Endothelial cell of umbilical vein (primary cell): Measurements from ENCODE around the gene TMTC1. TPM values are rescaled to one million over a fixed set of nuclear protein-coding genes. Genes with fewer than 3 reads are reported as not detected.

Experiments used
- BruUV-seq: library from RNA; stranded (reverse); fragments of 400-500 nt; replicated peaks from 2 replicates; lab custom pipeline; 2021; lab: Mats Ljungman, UMichigan
- CTCF ChIA-PET: fragments of 300-600, 350-600 bp; sonication (Branson Sonifier 250); formaldehyde crosslinking; loops from one replicate; lab custom pipeline; 2021; ENCODE audit warnings: antibody characterized with exemption, inconsistent platforms; lab: Charles Lee
- POLR2A ChIA-PET: fragments of 300-600, 350-600 bp; sonication (Branson Sonifier 250); formaldehyde crosslinking; loops from one replicate; lab custom pipeline; 2021; ENCODE audit warnings: antibody characterized with exemption, inconsistent platforms; lab: Charles Lee
- DNase-seq: peaks from one replicate; pipeline ENCODE4 v3.0.0-alpha.2; 2011; ENCODE audit warnings: low read depth, low spot score
- FAIRE-seq: peaks from 2 replicates; lab custom pipeline; 2011; peaks lifted over from hg19 to GRCh38; lab: Jason Lieb, UNC
- H2AFZ ChIP-seq: 2 replicates; pipeline ENCODE4 v1.6.0; 2012; ENCODE audit warnings: low read depth, low read length, control low read depth, inconsistent platforms
- H3K27ac ChIP-seq: 2 replicates; pipeline ENCODE4 v1.5.1; 2011; ENCODE audit warnings: low read depth, mild to moderate bottlenecking, control low read depth, low read length, moderate library complexity; ENCODE audit not compliant: insufficient read depth
- H3K27me3 ChIP-seq, 2 experiments: 2 replicates each; pipeline versions ENCODE4 v1.6.0 to v1.6.1; 2011; ENCODE audit warnings: low read length in 2 of 2, mixed read lengths in 1 of 2; ENCODE audit not compliant: control insufficient read depth in 2 of 2, insufficient read depth in 2 of 2
- H3K36me3 ChIP-seq, 2 experiments: 2 replicates in 1 of 2; 3 replicates in 1 of 2; pipeline ENCODE4 v1.5.1; 2011; ENCODE audit warnings: low read length in 2 of 2, mild to moderate bottlenecking in 1 of 2, moderate library complexity in 1 of 2; ENCODE audit not compliant: control insufficient read depth in 2 of 2, insufficient read depth in 2 of 2; ENCODE audit errors: extremely low read depth in 1 of 2
- H3K4me1 ChIP-seq: 3 replicates; pipeline ENCODE4 v1.5.1; 2011; ENCODE audit warnings: mild to moderate bottlenecking, low read length; ENCODE audit not compliant: control insufficient read depth, insufficient read depth; ENCODE audit errors: extremely low read depth
- H3K4me2 ChIP-seq: 2 replicates; pipeline ENCODE4 v1.6.1; 2011; ENCODE audit warnings: low read length, control low read depth, mixed read lengths; ENCODE audit not compliant: insufficient read depth
- H3K4me3 ChIP-seq, 3 experiments: fragments of 200-600 bp in 1 of 3; sonication (generic), shearing (Covaris generic) in 1 of 3; replicated peaks in 1 of 3; 2 replicates each; pipeline ENCODE4 v1.5.1; 2011 to 2016; ENCODE audit warnings: control low read depth in 3 of 3, low read length in 3 of 3, mild to moderate bottlenecking in 2 of 3, inconsistent platforms in 1 of 3, low read depth in 1 of 3, moderate library complexity in 1 of 3; ENCODE audit not compliant: insufficient read depth in 1 of 3
- H3K79me2 ChIP-seq: 2 replicates; pipeline ENCODE4 v1.6.0; 2012; ENCODE audit warnings: low read length, inconsistent platforms; ENCODE audit not compliant: control insufficient read depth, insufficient read depth
- H3K9ac ChIP-seq: replicated peaks from 2 replicates; pipeline ENCODE3; 2011; ENCODE audit warnings: low read length, control low read depth; ENCODE audit not compliant: insufficient read depth; ENCODE audit errors: extremely low read depth
- H3K9me1 ChIP-seq: replicated peaks from 3 replicates; pipeline ENCODE4 v1.6.0; 2011; ENCODE audit warnings: mild to moderate bottlenecking, low read length; ENCODE audit not compliant: control insufficient read depth, insufficient read depth; ENCODE audit errors: extremely low read depth
- H3K9me3 ChIP-seq: replicated peaks from 2 replicates; pipeline ENCODE4 v1.5.1; 2012; ENCODE audit warnings: low read length, inconsistent platforms; ENCODE audit not compliant: control insufficient read depth, insufficient read depth
- H4K20me1 ChIP-seq: replicated peaks from 2 replicates; pipeline ENCODE3; 2011; ENCODE audit warnings: mild to moderate bottlenecking, low read length; ENCODE audit not compliant: control insufficient read depth, insufficient read depth; ENCODE audit errors: extremely low read depth
- EZH2 ChIP-seq: IDR thresholded peaks from 2 replicates; pipeline ENCODE4 v1.6.1; 2012; ENCODE audit warnings: borderline replicate concordance, low read depth, mild to moderate bottlenecking, moderate library complexity, low read length, inconsistent platforms; ENCODE audit not compliant: severe bottlenecking
- FOS ChIP-seq: IDR thresholded peaks from 2 replicates; pipeline ENCODE4 v1.6.1; 2011; ENCODE audit warnings: mild to moderate bottlenecking, low read length, moderate library complexity, borderline replicate concordance; ENCODE audit not compliant: insufficient read depth
- GATA2 ChIP-seq: IDR thresholded peaks from 2 replicates; pipeline ENCODE4 v1.7.0; 2011; ENCODE audit warnings: low read depth, mild to moderate bottlenecking, moderate library complexity, mixed read lengths, low read length; ENCODE audit not compliant: insufficient read length, insufficient read depth
- JUN ChIP-seq: IDR thresholded peaks from 2 replicates; pipeline ENCODE4 v1.6.1; 2011; ENCODE audit warnings: borderline replicate concordance, low read depth; ENCODE audit not compliant: insufficient read length, insufficient read depth
- MYC ChIP-seq: IDR thresholded peaks from one replicate; pipeline ENCODE4 v1.6.1; 2011; ENCODE audit warnings: mild to moderate bottlenecking, low read depth, low read length
- POLR2A ChIP-seq: IDR thresholded peaks from 2 replicates; pipeline ENCODE4 v1.6.1; 2012; ENCODE audit warnings: low read depth, mild to moderate bottlenecking, control low read depth, low read length
- POLR2AphosphoS5 ChIP-seq: IDR thresholded peaks from 2 replicates; pipeline ENCODE4 v1.6.1; 2012; ENCODE audit warnings: low read depth, mild to moderate bottlenecking, control low read depth, low read length, moderate library complexity; ENCODE audit not compliant: insufficient read depth
- dilution Hi-C: fragments of 300-500 bp; cut with MboI; formaldehyde crosslinking; loops from one replicate; pipeline ENCODE4 v1.15.0; 2019; ENCODE audit warnings: low sequenced_read_pairs; ENCODE audit not compliant: extremely low pct_ligation_motif_present
- intact Hi-C: fragments of 100-400 bp; cut with micrococcal nuclease; formaldehyde crosslinking; loops from one replicate; pipeline ENCODE4 v1.10.0; 2022
- polyA plus RNA-seq, 4 experiments: library from polyadenylated mRNA; depleted of rRNA in 3 of 4; stranded (reverse) in 3 of 4; unstranded in 1 of 4; fragments of >200 nt; gene quantifications; 2 replicates each; pipeline versions ENCODE4 v1.2.1 to v1.2.3, GENCODE V29; 2011 to 2012; ENCODE audit warnings: missing spikeins in 1 of 4
- total RNA-seq: library from RNA; stranded (reverse); gene quantifications from 2 replicates; pipeline ENCODE4 v1.2.3, GENCODE V29; 2021
- TF ChIP-seq, protein P1 (sequence below): IDR thresholded peaks from 2 replicates; pipeline ENCODE4 v1.6.1; 2011; ENCODE audit not compliant: insufficient read depth, insufficient read length
- TF ChIP-seq, protein P2 (sequence below), 2 donors: IDR thresholded peaks; 1 replicate in 1 of 2; 2 replicates in 1 of 2; pipeline ENCODE4 v1.5.1; 2011; ENCODE audit warnings: low read length in 2 of 2, mild to moderate bottlenecking in 2 of 2, moderate library complexity in 2 of 2, control low read depth in 1 of 2, inconsistent platforms in 1 of 2, low read depth in 1 of 2; ENCODE audit not compliant: insufficient read depth in 1 of 2; ENCODE audit errors: extremely low read depth in 1 of 2

Gene TMTC1
- total and polyA plus RNA-seq, 2 donors (not counting 3 experiments of a cell fraction or from before 2014, with no cell fraction given) = 5.4 to 5.9 TPM

DNA sequence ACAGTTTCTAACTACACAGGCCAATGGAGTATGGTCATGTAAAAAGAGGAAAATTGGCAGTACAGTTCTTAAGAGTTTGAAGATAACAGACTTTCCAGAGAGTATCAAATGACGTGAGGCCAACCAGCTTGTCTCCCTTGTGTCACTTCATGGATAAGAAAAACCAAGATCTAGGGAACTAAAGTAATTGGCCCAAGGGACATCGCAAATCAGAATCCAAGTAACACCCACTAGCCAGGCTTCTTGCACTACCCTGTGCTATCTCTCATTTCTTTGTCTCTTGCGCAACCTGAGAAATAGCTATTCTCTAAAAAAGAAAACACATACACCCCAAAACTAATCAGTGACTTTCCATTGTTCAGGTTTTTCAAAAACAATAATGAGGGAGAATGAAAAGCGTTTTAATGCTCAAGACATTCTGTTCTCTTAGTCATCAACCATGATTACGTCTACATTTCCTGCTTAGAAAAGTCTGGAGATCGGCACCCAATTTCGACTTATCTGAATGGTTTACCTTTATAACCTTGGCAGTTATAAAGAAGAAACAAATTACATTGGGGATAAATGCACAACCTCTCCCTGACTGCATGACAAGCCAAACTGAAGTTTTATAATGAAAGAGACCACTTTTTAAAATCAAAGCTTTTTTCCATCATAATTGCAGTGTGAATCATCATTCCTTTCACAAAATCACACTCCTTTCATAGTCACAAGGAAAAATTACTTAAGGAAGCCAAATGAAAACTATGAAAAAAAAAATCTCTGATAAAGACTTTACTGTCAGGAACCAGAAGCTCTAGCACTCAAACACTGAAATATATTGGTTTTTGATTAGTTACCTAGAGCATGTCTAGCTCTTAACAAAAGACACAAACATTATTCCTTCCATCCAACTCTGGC, 42.1 kb downstream of the TMTC1 start:
- no peaks in the 10 kb centered on the region for H3K27me3 ChIP-seq
- POLR2A ChIA-PET = interaction anchor here (1.0 kb wide), 1 partner anchor 15 kb away, joined by 3 read pairs; no protein-coding TSS in a partner anchor
- dilution Hi-C loops = no loop called here
- peaks cover 19% of the 10 kb centered on the region for H3K4me1 ChIP-seq
- peak overlapping the region; percentile 69 for H3K9ac ChIP-seq
- no peaks in the 10 kb centered on the region for H3K79me2 ChIP-seq
- H3K27ac ChIP-seq = peak overlapping the region; percentile 99
- H4K20me1 ChIP-seq = no peaks in the 10 kb centered on the region
- peak overlapping the region; percentile 97 for H3K4me2 ChIP-seq
- BruUV-seq = TSS peak; percentile 96
- no peaks in the 10 kb centered on the region for H3K9me3 ChIP-seq
- H2AFZ ChIP-seq = peak overlapping the region; percentile 96
- no peaks in the 10 kb centered on the region for H3K36me3 ChIP-seq
- DNase-seq = peak; percentile 89
- H3K4me3 ChIP-seq = peak overlapping the region in 2 of 3 experiments; percentile 39 to 66
- H3K9me1 ChIP-seq = no peaks in the 10 kb centered on the region
- intact Hi-C loops = loop anchor here (1.0 to 5.0 kb wide), 4 partner anchors 43 to 1056 kb away; no protein-coding TSS in a partner anchor
- no peak for TF ChIP-seq POLR2AphosphoS5
- peak; percentile 73 for TF ChIP-seq FOS
- TF ChIP-seq, protein P1, sequence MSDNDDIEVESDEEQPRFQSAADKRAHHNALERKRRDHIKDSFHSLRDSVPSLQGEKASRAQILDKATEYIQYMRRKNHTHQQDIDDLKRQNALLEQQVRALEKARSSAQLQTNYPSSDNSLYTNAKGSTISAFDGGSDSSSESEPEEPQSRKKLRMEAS = no peak
- TF ChIP-seq JUN = peak; percentile 53
- TF ChIP-seq, protein P2, sequence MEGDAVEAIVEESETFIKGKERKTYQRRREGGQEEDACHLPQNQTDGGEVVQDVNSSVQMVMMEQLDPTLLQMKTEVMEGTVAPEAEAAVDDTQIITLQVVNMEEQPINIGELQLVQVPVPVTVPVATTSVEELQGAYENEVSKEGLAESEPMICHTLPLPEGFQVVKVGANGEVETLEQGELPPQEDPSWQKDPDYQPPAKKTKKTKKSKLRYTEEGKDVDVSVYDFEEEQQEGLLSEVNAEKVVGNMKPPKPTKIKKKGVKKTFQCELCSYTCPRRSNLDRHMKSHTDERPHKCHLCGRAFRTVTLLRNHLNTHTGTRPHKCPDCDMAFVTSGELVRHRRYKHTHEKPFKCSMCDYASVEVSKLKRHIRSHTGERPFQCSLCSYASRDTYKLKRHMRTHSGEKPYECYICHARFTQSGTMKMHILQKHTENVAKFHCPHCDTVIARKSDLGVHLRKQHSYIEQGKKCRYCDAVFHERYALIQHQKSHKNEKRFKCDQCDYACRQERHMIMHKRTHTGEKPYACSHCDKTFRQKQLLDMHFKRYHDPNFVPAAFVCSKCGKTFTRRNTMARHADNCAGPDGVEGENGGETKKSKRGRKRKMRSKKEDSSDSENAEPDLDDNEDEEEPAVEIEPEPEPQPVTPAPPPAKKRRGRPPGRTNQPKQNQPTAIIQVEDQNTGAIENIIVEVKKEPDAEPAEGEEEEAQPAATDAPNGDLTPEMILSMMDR (IDR thresholded peaks at IDR 0.05; ENCODE audit: extremely low read depth in 1 of 2, insufficient read depth in 1 of 2, low read depth in 1 of 2, low read length in 2 of 2) = no peak
- TF ChIP-seq MYC = no peak
- no peak for TF ChIP-seq GATA2
- TF ChIP-seq EZH2 = no peak
- TF ChIP-seq POLR2A = peak; percentile 52
- FAIRE-seq = peak; percentile 94
- CTCF ChIA-PET = interaction anchor here (0.6 to 1.8 kb wide), 4 partner anchors 8 to 143 kb away, joined by 3 to 4 read pairs (median 3); no protein-coding TSS in a partner anchor
